CD14-positive monocyte (primary cell): ENCODE data around the gene BRSK2. TPM values are rescaled to one million over a fixed set of nuclear protein-coding genes. Genes with fewer than 3 reads are reported as not detected.
A peak's percentile ranks its signal among the peaks of the same experiment; 100 is the strongest.

Experiments used
- DNase-seq, 3 donors: peaks; one replicate each; pipeline ENCODE4 v3.0.0-alpha.2; 2011 to 2022
- H2AFZ ChIP-seq: 2 replicates; pipeline ENCODE4 v1.6.0; 2012; ENCODE audit warnings: mild to moderate bottlenecking, low read depth, low read length, inconsistent platforms; ENCODE audit not compliant: insufficient read depth, poor library complexity, severe bottlenecking
- H3K27ac ChIP-seq, 2 donors: 1 replicate in 1 of 2; 2 replicates in 1 of 2; pipeline ENCODE4 v1.5.1; 2012 to 2013; ENCODE audit warnings: low read length in 2 of 2, control low read depth in 1 of 2, inconsistent platforms in 1 of 2, low read depth in 1 of 2, mild to moderate bottlenecking in 1 of 2
- H3K27me3 ChIP-seq, 2 donors: one replicate each; pipeline versions ENCODE4 v1.6.0 to v1.6.1; 2011 to 2013; ENCODE audit warnings: low read length in 2 of 2; ENCODE audit not compliant: control insufficient read depth in 2 of 2, insufficient read depth in 2 of 2
- H3K36me3 ChIP-seq, 2 donors: replicated peaks in 1 of 2; 1 replicate in 1 of 2; 2 replicates in 1 of 2; pipeline versions ENCODE4 v1.5.1 to v1.6.1; 2012 to 2013; ENCODE audit warnings: low read length in 2 of 2, control low read depth in 1 of 2, inconsistent platforms in 1 of 2, mild to moderate bottlenecking in 1 of 2; ENCODE audit not compliant: insufficient read depth in 2 of 2, control insufficient read depth in 1 of 2
- H3K4me1 ChIP-seq, 2 donors: 1 replicate in 1 of 2; 2 replicates in 1 of 2; pipeline versions ENCODE4 v1.5.1 to v1.6.1; 2012 to 2013; ENCODE audit warnings: low read length in 2 of 2, control low read depth in 1 of 2, inconsistent platforms in 1 of 2, mild to moderate bottlenecking in 1 of 2, moderate library complexity in 1 of 2; ENCODE audit not compliant: insufficient read depth in 2 of 2, control insufficient read depth in 1 of 2
- H3K4me2 ChIP-seq: replicated peaks from 2 replicates; pipeline ENCODE3; 2012; ENCODE audit warnings: low read length, moderate library complexity, mild to moderate bottlenecking; ENCODE audit not compliant: poor library complexity, severe bottlenecking; ENCODE audit errors: extremely low read depth
- H3K4me3 ChIP-seq, 3 experiments: fragments of 200-600 bp in 1 of 3; sonication (generic) in 1 of 3; replicated peaks in 1 of 3; 1 replicate in 2 of 3; 2 replicates in 1 of 3; pipeline ENCODE4 v1.5.1; 2011 to 2013; ENCODE audit warnings: low read length in 3 of 3, mild to moderate bottlenecking in 3 of 3, control low read depth in 2 of 3, low read depth in 2 of 3, inconsistent platforms in 1 of 3, moderate library complexity in 1 of 3
- H3K79me2 ChIP-seq: 2 replicates; pipeline ENCODE4 v1.6.0; 2012; ENCODE audit warnings: mild to moderate bottlenecking, control low read depth, inconsistent platforms, low read length, moderate library complexity; ENCODE audit not compliant: insufficient read depth
- H3K9ac ChIP-seq: 2 replicates; pipeline ENCODE4 v1.6.0; 2017; ENCODE audit warnings: low read length, mild to moderate bottlenecking; ENCODE audit not compliant: insufficient read depth, poor library complexity, severe bottlenecking
- H3K9me3 ChIP-seq, 2 donors: replicated peaks in 1 of 2; 1 replicate in 1 of 2; 2 replicates in 1 of 2; pipeline versions ENCODE4 v1.5.1 to v1.6.1; 2012 to 2013; ENCODE audit warnings: low read length in 2 of 2, control low read depth in 1 of 2; ENCODE audit not compliant: control insufficient read depth in 1 of 2, insufficient read depth in 1 of 2
- H4K20me1 ChIP-seq: 2 replicates; pipeline ENCODE4 v1.6.0; 2012; ENCODE audit warnings: mild to moderate bottlenecking, low read length, control low read depth, moderate library complexity; ENCODE audit not compliant: insufficient read depth
- H3K27ac Mint-ChIP-seq, 7 donors: one replicate each; pipeline ENCODE4 v1.8.0; 2020; ENCODE audit warnings: mild to moderate bottlenecking in 7 of 7, mixed read lengths in 7 of 7, moderate library complexity in 6 of 7, inconsistent platforms in 2 of 7
- H3K27me3 Mint-ChIP-seq, 3 donors: one replicate each; pipeline ENCODE4 v1.8.0; 2021 to 2022; ENCODE audit warnings: low read depth in 3 of 3, mild to moderate bottlenecking in 3 of 3, mixed read lengths in 3 of 3, moderate library complexity in 3 of 3, inconsistent platforms in 1 of 3
- H3K36me3 Mint-ChIP-seq, 2 donors: one replicate each; pipeline ENCODE4 v1.8.0; 2020; ENCODE audit warnings: mixed read lengths in 2 of 2, inconsistent platforms in 1 of 2, mild to moderate bottlenecking in 1 of 2
- H3K4me1 Mint-ChIP-seq: one replicate; pipeline ENCODE4 v1.8.0; 2020; ENCODE audit warnings: mild to moderate bottlenecking, mixed read lengths
- H3K4me3 Mint-ChIP-seq, 2 donors: one replicate each; pipeline ENCODE4 v1.8.0; 2020; ENCODE audit warnings: mild to moderate bottlenecking in 2 of 2, mixed read lengths in 2 of 2, moderate library complexity in 1 of 2
- H3K9me3 Mint-ChIP-seq, 7 donors: one replicate each; pipeline ENCODE4 v1.8.0; 2020 to 2022; ENCODE audit warnings: mixed read lengths in 7 of 7, mild to moderate bottlenecking in 6 of 7, moderate library complexity in 6 of 7, inconsistent platforms in 2 of 7
- WGBS: methylation state at CpG from one replicate; pipeline ENCODE4 v1.1.5; 2013; ENCODE audit warnings: missing lambda C conversion rate; ENCODE audit not compliant: insufficient coverage; 5-methylcytosine and 5-hydroxymethylcytosine counted together
- intact Hi-C, 2 donors: fragments of 100-400 bp; cut with micrococcal nuclease; formaldehyde crosslinking; loops; one replicate each; pipeline versions ENCODE4 v1.15.0 to v1.15.1; 2023
- polyA plus RNA-seq, 3 donors: library from polyadenylated mRNA; depleted of rRNA in 1 of 3; unstranded in 2 of 3; stranded (reverse) in 1 of 3; fragments of 300-500 nt in 2 of 3; fragments of >200 nt in 1 of 3; fragmentation: Illumina TruSeq in 2 of 3; gene quantifications; 1 replicate in 2 of 3; 2 replicates in 1 of 3; pipeline ENCODE4 v1.2.3, GENCODE V29; 2012 to 2021
- TF ChIP-seq, protein P1 (sequence below): fragments of 200-600 bp; IDR thresholded peaks from one replicate; pipeline ENCODE4 v1.8.0; 2022; ENCODE audit warnings: antibody characterized with exemption, mild to moderate bottlenecking

BRSK2 gene
- polyA plus RNA-seq, 3 donors = 0.13 TPM; not detected in 2

DNA sequence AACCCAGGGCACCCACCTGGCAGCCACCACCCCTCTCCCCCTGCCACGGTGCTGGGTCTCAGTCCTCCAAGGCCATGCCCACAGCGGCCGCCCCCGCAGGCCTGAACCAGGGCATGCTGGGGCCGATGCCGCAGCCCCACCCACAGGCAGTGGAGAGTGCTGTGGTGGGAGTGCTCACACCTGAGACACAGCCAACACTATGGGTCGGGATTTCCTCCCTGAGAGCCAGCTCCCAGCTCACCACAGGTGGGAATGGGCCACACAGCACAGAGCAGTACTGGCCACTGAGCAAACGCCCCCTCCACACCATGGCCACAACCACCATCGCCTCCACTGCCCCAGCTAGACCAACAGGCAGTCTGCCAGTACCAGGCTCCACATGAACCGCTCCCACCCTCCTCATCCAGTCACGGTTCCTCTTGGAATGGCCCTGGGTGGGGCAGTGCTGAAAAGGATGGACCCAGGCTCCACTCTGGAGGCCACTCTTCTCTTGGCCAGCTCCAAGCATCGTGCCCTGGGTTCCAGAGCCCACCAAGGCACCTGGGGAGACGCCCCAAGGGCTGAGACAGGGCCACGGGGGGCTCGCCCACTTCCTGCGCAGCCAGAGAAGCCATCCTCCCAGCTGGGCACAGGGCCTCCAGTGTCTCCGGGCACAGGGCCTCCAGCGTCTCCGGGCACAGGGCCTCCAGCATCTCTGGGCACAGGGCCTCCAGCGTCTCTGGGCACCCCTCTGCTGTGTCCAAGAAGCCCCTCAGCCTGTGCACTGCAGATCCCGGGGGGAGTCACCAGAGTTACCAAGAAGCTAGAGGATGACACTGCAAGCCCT, 82.7 kb downstream of the BRSK2 start:
- Histone ChIP-seq H3K9ac (no peak overlapping the region), H3K79me2 (no peaks in the 10 kb centered on the region), H3K9me3 (no peaks in the 10 kb centered on the region), H3K4me1 (no peaks in the 10 kb centered on the region), H3K4me2 (no peak overlapping the region), H3K36me3 (peaks cover 53 to 83% of the 10 kb centered on the region in 2 donors), H4K20me1 (peaks cover 6% of the 10 kb centered on the region), H3K27me3 (no peaks in the 10 kb centered on the region), H3K4me3 (no peak overlapping the region), H3K27ac (no peak overlapping the region), H2AFZ (no peak overlapping the region)
- H3K27me3 Mint-ChIP-seq = no peaks in the 10 kb centered on the region
- H3K27ac Mint-ChIP-seq = no peak overlapping the region
- peaks cover 0 to 2% (median 0%) of the 10 kb centered on the region in 7 donors for H3K9me3 Mint-ChIP-seq
- no peak for DNase-seq
- H3K36me3 Mint-ChIP-seq = peaks cover 57 to 74% of the 10 kb centered on the region in 2 donors
- H3K4me1 Mint-ChIP-seq = no peaks in the 10 kb centered on the region
- WGBS = 90% methylated on average over 12 of the region's 21 CpGs
- H3K4me3 Mint-ChIP-seq = no peak overlapping the region
- TF ChIP-seq, protein P1, sequence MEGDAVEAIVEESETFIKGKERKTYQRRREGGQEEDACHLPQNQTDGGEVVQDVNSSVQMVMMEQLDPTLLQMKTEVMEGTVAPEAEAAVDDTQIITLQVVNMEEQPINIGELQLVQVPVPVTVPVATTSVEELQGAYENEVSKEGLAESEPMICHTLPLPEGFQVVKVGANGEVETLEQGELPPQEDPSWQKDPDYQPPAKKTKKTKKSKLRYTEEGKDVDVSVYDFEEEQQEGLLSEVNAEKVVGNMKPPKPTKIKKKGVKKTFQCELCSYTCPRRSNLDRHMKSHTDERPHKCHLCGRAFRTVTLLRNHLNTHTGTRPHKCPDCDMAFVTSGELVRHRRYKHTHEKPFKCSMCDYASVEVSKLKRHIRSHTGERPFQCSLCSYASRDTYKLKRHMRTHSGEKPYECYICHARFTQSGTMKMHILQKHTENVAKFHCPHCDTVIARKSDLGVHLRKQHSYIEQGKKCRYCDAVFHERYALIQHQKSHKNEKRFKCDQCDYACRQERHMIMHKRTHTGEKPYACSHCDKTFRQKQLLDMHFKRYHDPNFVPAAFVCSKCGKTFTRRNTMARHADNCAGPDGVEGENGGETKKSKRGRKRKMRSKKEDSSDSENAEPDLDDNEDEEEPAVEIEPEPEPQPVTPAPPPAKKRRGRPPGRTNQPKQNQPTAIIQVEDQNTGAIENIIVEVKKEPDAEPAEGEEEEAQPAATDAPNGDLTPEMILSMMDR = no peak
- intact Hi-C loops = no loop called here

DNA sequence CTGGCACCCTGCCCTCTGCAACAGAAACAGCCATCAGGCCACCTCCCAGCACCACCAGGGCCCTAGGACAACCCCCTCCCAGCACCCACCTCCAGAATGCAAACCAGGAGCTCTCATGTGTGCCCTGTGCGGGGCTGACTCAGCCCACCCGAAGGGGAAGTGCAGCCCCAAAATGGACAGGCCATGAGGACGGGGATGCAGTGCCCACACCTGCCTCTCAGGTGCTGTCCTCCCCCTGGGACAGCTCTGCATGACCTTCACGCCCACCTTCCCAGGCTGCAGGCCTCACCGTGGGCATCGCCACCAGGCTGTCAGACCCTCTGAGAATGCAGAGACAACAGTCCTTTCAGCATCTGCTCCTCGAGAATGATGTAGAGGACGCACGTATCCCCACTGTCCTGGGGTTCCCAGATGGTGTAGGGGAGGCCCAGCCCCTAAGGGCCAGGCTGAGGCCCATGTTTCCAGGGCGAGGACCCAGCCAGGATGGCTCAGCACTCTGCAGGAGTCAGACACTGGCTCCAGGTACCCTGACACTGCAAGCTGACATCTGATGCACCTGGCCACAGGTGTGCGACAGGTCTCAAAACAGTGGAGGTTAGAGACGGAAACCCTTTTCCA, 83.4 kb downstream of the BRSK2 start:
- no peaks in the 10 kb centered on the region for H3K27me3 Mint-ChIP-seq
- no peaks in the 10 kb centered on the region for H3K27me3 ChIP-seq
- no peak overlapping the region for H3K4me2 ChIP-seq
- no peaks in the 10 kb centered on the region for H3K9me3 ChIP-seq
- H3K27ac Mint-ChIP-seq = peak overlapping the region in 1 of 7 donors; percentile 58
- H3K79me2 ChIP-seq = no peaks in the 10 kb centered on the region
- H2AFZ ChIP-seq = no peak overlapping the region
- peaks cover 12% of the 10 kb centered on the region for H4K20me1 ChIP-seq
- H3K4me1 Mint-ChIP-seq = no peaks in the 10 kb centered on the region
- H3K4me1 ChIP-seq = peaks cover 2% of the 10 kb centered on the region in 2 donors
- no peak overlapping the region for H3K4me3 ChIP-seq
- 99% methylated on average over 11 of the region's 12 CpGs for WGBS
- intact Hi-C loops = no loop called here
- H3K36me3 ChIP-seq = peaks cover 58 to 90% of the 10 kb centered on the region in 2 donors
- no peak for DNase-seq
- H3K9ac ChIP-seq = no peak overlapping the region
- peaks cover 63 to 79% of the 10 kb centered on the region in 2 donors for H3K36me3 Mint-ChIP-seq
- H3K4me3 Mint-ChIP-seq = no peak overlapping the region
- peaks cover 0 to 2% (median 0%) of the 10 kb centered on the region in 7 donors for H3K9me3 Mint-ChIP-seq
- TF ChIP-seq, protein P1 = no peak
- no peak overlapping the region for H3K27ac ChIP-seq
